GM19193 (cell line): ENCODE data around the gene C2orf80.

Experiments used
- POLR2A ChIP-seq: IDR thresholded peaks from 4 replicates; pipeline ENCODE4 v1.6.1; 2011; ENCODE audit not compliant: insufficient read depth, insufficient read length; ENCODE audit errors: extremely low read depth

The C2orf80 gene

GRCh38 chr2:208147759-208148158, 42.1 kb downstream of the C2orf80 start:
- no peak for TF ChIP-seq POLR2A

- TF ChIP-seq POLR2A: no peak
Measured at GRCh38 chr2:208147008-208147407, 42.8 kb downstream of the C2orf80 start.

GRCh38 chr2:208146006-208146405, 43.8 kb downstream of the C2orf80 start, which contains the start of gene CRYGB:
Gene CRYGB, minus strand, starts transcription at chr2:208146158. Its CDS starts 38 bp downstream, at chr2:208146120.
- TF ChIP-seq POLR2A: no peak

- TF ChIP-seq POLR2A: no peak
Measured at GRCh38 chr2:208142925-208143799, 46.7 kb downstream of the C2orf80 start.

- TF ChIP-seq POLR2A: no peak
Measured at GRCh38 chr2:208142240-208142924, 47.4 kb downstream of the C2orf80 start.

- no peak for TF ChIP-seq POLR2A
Measured at GRCh38 chr2:208139447-208139846, 50.4 kb downstream of the C2orf80 start.

- TF ChIP-seq POLR2A: no peak
Measured at GRCh38 chr2:208136716-208137094, 53.1 kb downstream of the C2orf80 start.

GRCh38 chr2:208135794-208136715, 53.8 kb downstream of the C2orf80 start:
- TF ChIP-seq POLR2A: no peak

- TF ChIP-seq POLR2A: no peak
Measured at GRCh38 chr2:208134928-208135586, 54.8 kb downstream of the C2orf80 start.

GRCh38 chr2:208130712-208131110, 59.1 kb downstream of the C2orf80 start:
- no peak for TF ChIP-seq POLR2A

- TF ChIP-seq POLR2A: no peak
Measured at GRCh38 chr2:208129744-208130711, 59.8 kb downstream of the C2orf80 start, which contains the start of gene CRYGC. Gene CRYGC, minus strand, starts transcription at chr2:208129828. Its CDS starts 36 bp downstream, at chr2:208129792.

- no peak for TF ChIP-seq POLR2A
Measured at GRCh38 chr2:208128136-208128535, 61.7 kb downstream of the C2orf80 start.

GRCh38 chr2:208127090-208127489, 62.7 kb downstream of the C2orf80 start:
- TF ChIP-seq POLR2A: no peak
